Activated naive CD4-positive, alpha-beta T cell treated with anti-CD3 and anti-CD28 coated beads, Interleukin-2, amount 10 ng/mL, durations not matched to agents 7 days and 5 days (primary cell): ENCODE results near the gene ECHDC1.
"Not testable (repeated sequence)": the region's sequence is repeated elsewhere in the genome, so short reads cannot be mapped to it uniquely, and the experiment has no call there.

Experiments used
- CTCF ChIA-PET: fragments of 350-600 bp; sonication (Branson Sonifier 250); formaldehyde crosslinking; loops from one replicate; lab custom pipeline; 2021; ENCODE audit warnings: antibody characterized with exemption; lab: Charles Lee
- DNase-seq: peaks from one replicate; pipeline ENCODE4 v3.0.0-alpha.2; 2020
- H3K27ac Mint-ChIP-seq: one replicate; pipeline ENCODE4 v1.8.0; 2021; ENCODE audit warnings: mild to moderate bottlenecking, moderate library complexity, mixed read lengths
- H3K27me3 Mint-ChIP-seq: one replicate; pipeline ENCODE4 v1.8.0; 2021; ENCODE audit warnings: mild to moderate bottlenecking, mixed read lengths
- H3K36me3 Mint-ChIP-seq: one replicate; pipeline ENCODE4 v1.8.0; 2021; ENCODE audit warnings: mixed read lengths
- H3K4me1 Mint-ChIP-seq: one replicate; pipeline ENCODE4 v1.8.0; 2021; ENCODE audit warnings: mixed read lengths
- H3K4me3 Mint-ChIP-seq: one replicate; pipeline ENCODE4 v1.8.0; 2021; ENCODE audit warnings: mild to moderate bottlenecking, moderate library complexity, mixed read lengths
- H3K9me3 Mint-ChIP-seq: one replicate; pipeline ENCODE4 v1.8.0; 2021; ENCODE audit warnings: mixed read lengths

Gene ECHDC1

GRCh38 chr6:127352524-127352923 is 9.1 kb upstream of the ECHDC1 start:
- Mint-ChIP-seq H3K4me1 (no peaks in the 10 kb centered on the region), H3K27ac (no peak overlapping the region), H3K9me3 (peaks cover 7% of the 10 kb centered on the region), H3K27me3 (peaks cover 6% of the 10 kb centered on the region), H3K36me3 (peaks cover 4% of the 10 kb centered on the region), H3K4me3 (no peak overlapping the region)
- CTCF ChIA-PET: interaction anchor here (1.6 kb wide), 1 partner anchor 28 kb away, joined by 3 read pairs; no protein-coding TSS in a partner anchor
- DNase-seq: no peak

- Mint-ChIP-seq H3K4me3 (no peak overlapping the region), H3K9me3 (peaks cover 7% of the 10 kb centered on the region), H3K4me1 (peaks cover 2% of the 10 kb centered on the region), H3K27ac (no peak overlapping the region), H3K27me3 (no peaks in the 10 kb centered on the region), H3K36me3 (peaks cover 4% of the 10 kb centered on the region)
- CTCF ChIA-PET: no interaction called here
- DNase-seq: no peak
Measured at GRCh38 chr6:127349980-127350379, 6.6 kb upstream of the ECHDC1 start.

DNA sequence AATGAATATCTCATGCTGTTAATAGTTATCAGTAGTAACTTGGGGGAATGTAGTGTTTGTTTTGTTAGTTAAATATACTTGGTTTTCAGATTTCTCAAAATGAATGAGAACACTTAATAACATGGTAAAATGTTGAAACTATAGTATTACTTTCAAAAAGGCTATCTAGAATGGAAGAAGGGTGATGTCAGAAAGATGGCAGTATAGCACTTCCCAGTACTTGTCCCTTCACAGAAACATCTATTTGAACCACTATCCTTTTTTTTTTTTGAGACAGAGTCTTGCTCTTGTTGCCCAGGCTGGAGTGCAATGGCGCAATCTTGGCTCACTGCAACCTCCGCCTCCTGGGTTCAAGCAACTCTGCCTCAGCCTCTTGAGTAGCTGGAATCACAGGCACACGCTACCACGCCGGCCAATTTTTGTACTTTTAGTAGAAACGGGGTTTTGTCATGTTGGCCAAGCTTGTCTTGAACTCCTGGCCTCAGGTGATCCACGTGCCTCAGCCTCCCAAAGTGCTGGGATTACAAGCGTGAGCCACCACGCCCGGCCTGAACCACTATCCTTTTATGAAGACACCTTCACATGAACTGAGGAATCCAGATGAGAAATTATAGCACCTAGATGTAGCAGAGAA is 4.7 kb upstream of the ECHDC1 start:
- H3K4me3 Mint-ChIP-seq: no peak overlapping the region

GRCh38 chr6:127347178-127347577 is 3.8 kb upstream of the ECHDC1 start:
- no peak overlapping the region for H3K4me3 Mint-ChIP-seq
- no peak overlapping the region for H3K27ac Mint-ChIP-seq
- H3K27me3 Mint-ChIP-seq: no peaks in the 10 kb centered on the region
- no peak for DNase-seq
- H3K9me3 Mint-ChIP-seq: peaks cover 5% of the 10 kb centered on the region
- H3K36me3 Mint-ChIP-seq: peaks cover 4% of the 10 kb centered on the region
- CTCF ChIA-PET: no interaction called here
- peaks cover 2% of the 10 kb centered on the region for H3K4me1 Mint-ChIP-seq

More for the DNA sequence above, 4.7 kb upstream of the ECHDC1 start:
- Mint-ChIP-seq H3K9me3 (peaks cover 5% of the 10 kb centered on the region), H3K36me3 (peaks cover 4% of the 10 kb centered on the region), H3K27ac (no peak overlapping the region), H3K4me1 (peaks cover 2% of the 10 kb centered on the region), H3K27me3 (no peaks in the 10 kb centered on the region)
- CTCF ChIA-PET: no interaction called here
- no peak for DNase-seq

GRCh38 chr6:127345521-127345920 is 2.1 kb upstream of the ECHDC1 start:
- H3K27me3 Mint-ChIP-seq: no peaks in the 10 kb centered on the region
- no peak overlapping the region for H3K4me3 Mint-ChIP-seq
- H3K36me3 Mint-ChIP-seq: peaks cover 8% of the 10 kb centered on the region
- H3K27ac Mint-ChIP-seq: no peak overlapping the region
- H3K4me1 Mint-ChIP-seq: peaks cover 2% of the 10 kb centered on the region
- DNase-seq: no peak
- CTCF ChIA-PET: no interaction called here
- peaks cover 5% of the 10 kb centered on the region for H3K9me3 Mint-ChIP-seq

GRCh38 chr6:127343809-127344659 is 625 bp upstream of the ECHDC1 start:
- H3K27me3 Mint-ChIP-seq: no peaks in the 10 kb centered on the region
- H3K36me3 Mint-ChIP-seq: peaks cover 10% of the 10 kb centered on the region
- no peaks in the 10 kb centered on the region for H3K9me3 Mint-ChIP-seq
- peaks cover 4% of the 10 kb centered on the region for H3K4me1 Mint-ChIP-seq
- peak; percentile 21 for DNase-seq
- CTCF ChIA-PET: interaction anchor here (0.6 to 1.5 kb wide), 6 partner anchors 45 to 195 kb away, joined by 3 to 4 read pairs (median 3); no protein-coding TSS in a partner anchor
- no peak overlapping the region for H3K4me3 Mint-ChIP-seq
- no peak overlapping the region for H3K27ac Mint-ChIP-seq

- CTCF ChIA-PET: interaction anchor here (0.9 to 1.4 kb wide), 5 partner anchors 11 to 174 kb away, joined by 3 to 7 read pairs (median 3); no protein-coding TSS in a partner anchor
- H3K4me3 Mint-ChIP-seq: no peak overlapping the region
- H3K27ac Mint-ChIP-seq: no peak overlapping the region
- peaks cover 6% of the 10 kb centered on the region for H3K36me3 Mint-ChIP-seq
- peaks cover 7% of the 10 kb centered on the region for H3K4me1 Mint-ChIP-seq
- no peaks in the 10 kb centered on the region for H3K9me3 Mint-ChIP-seq
- no peak for DNase-seq
- no peaks in the 10 kb centered on the region for H3K27me3 Mint-ChIP-seq
Measured at GRCh38 chr6:127342296-127342945, 988 bp downstream of the ECHDC1 start.

DNA sequence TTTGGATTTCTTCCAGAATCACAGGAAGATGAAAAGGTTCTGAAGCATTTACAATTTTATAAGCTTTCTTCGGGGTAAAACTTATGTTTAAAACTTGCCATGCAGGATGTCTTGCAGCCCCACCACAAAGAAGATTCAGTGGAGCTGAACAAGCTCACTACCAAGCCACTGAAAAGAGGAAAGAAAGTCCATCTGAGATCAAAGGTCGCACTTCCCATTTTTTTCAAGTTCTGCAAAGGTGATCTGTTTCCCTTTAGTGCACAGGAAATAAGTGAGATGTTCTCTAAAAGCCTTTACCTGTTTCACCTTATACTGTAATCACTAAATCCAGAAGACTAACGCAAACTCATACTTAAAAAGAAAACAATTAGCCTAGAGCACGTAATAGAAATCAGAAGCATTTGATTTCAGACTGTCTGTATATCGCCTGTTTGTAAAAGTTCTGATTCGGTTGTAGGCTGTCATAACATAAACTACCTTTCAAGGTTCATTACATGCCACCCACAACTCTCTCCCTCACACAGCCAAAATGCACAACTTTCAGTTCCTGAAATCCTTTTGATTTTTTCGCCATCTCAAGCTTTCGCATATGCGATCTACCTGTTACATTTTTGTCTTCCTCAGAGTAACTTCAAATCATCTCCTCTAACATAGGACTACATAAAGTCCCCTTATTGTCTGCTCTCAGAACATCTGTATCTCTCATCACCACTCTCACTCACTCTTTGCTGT is 1.8 kb downstream of the ECHDC1 start:
- Mint-ChIP-seq H3K36me3 (peaks cover 6% of the 10 kb centered on the region), H3K27me3 (no peaks in the 10 kb centered on the region), H3K4me1 (peaks cover 13% of the 10 kb centered on the region), H3K4me3 (no peak overlapping the region), H3K9me3 (no peaks in the 10 kb centered on the region), H3K27ac (no peak overlapping the region)
- CTCF ChIA-PET: interaction anchor here (0.9 to 1.4 kb wide), 3 partner anchors 10 to 175 kb away, joined by 3 to 7 read pairs (median 4); no protein-coding TSS in a partner anchor
- DNase-seq: no peak

- H3K27me3 Mint-ChIP-seq: no peaks in the 10 kb centered on the region
- H3K9me3 Mint-ChIP-seq: no peaks in the 10 kb centered on the region
- CTCF ChIA-PET: no interaction called here
- no peak overlapping the region for H3K27ac Mint-ChIP-seq
- H3K4me1 Mint-ChIP-seq: peaks cover 12% of the 10 kb centered on the region
- no peak for DNase-seq
- peaks cover 8% of the 10 kb centered on the region for H3K36me3 Mint-ChIP-seq
- H3K4me3 Mint-ChIP-seq: no peak overlapping the region
Measured at GRCh38 chr6:127340171-127340570, 3.2 kb downstream of the ECHDC1 start.

GRCh38 chr6:127338936-127339335 is 4.5 kb downstream of the ECHDC1 start:
- no peaks in the 10 kb centered on the region for H3K27me3 Mint-ChIP-seq
- no peak overlapping the region for H3K4me3 Mint-ChIP-seq
- H3K36me3 Mint-ChIP-seq: peaks cover 8% of the 10 kb centered on the region
- DNase-seq: no peak
- CTCF ChIA-PET: no interaction called here
- peaks cover 11% of the 10 kb centered on the region for H3K4me1 Mint-ChIP-seq
- H3K27ac Mint-ChIP-seq: no peak overlapping the region
- no peaks in the 10 kb centered on the region for H3K9me3 Mint-ChIP-seq

GRCh38 chr6:127332383-127332961 is 10.9 kb downstream of the ECHDC1 start:
- H3K27me3 Mint-ChIP-seq: no peaks in the 10 kb centered on the region
- no peak overlapping the region for H3K27ac Mint-ChIP-seq
- H3K36me3 Mint-ChIP-seq: peaks cover 9% of the 10 kb centered on the region
- H3K9me3 Mint-ChIP-seq: no peaks in the 10 kb centered on the region
- CTCF ChIA-PET: interaction anchor here (1.0 to 1.5 kb wide), 2 partner anchors 10 to 66 kb away, joined by 3 to 4 read pairs; partner anchors contain the start of gene RNF146
- H3K4me1 Mint-ChIP-seq: peaks cover 6% of the 10 kb centered on the region
- no peak overlapping the region for H3K4me3 Mint-ChIP-seq
- DNase-seq: no peak

GRCh38 chr6:127331256-127331655 is 12.2 kb downstream of the ECHDC1 start:
- peaks cover 14% of the 10 kb centered on the region for H3K36me3 Mint-ChIP-seq
- not testable (repeated sequence) for H3K4me1 Mint-ChIP-seq, H3K9me3 Mint-ChIP-seq, H3K4me3 Mint-ChIP-seq, DNase-seq, H3K27me3 Mint-ChIP-seq, H3K27ac Mint-ChIP-seq
- CTCF ChIA-PET: interaction anchor here (1.4 to 1.5 kb wide), 2 partner anchors 11 to 65 kb away, joined by 3 read pairs; partner anchors contain the start of gene RNF146

DNA sequence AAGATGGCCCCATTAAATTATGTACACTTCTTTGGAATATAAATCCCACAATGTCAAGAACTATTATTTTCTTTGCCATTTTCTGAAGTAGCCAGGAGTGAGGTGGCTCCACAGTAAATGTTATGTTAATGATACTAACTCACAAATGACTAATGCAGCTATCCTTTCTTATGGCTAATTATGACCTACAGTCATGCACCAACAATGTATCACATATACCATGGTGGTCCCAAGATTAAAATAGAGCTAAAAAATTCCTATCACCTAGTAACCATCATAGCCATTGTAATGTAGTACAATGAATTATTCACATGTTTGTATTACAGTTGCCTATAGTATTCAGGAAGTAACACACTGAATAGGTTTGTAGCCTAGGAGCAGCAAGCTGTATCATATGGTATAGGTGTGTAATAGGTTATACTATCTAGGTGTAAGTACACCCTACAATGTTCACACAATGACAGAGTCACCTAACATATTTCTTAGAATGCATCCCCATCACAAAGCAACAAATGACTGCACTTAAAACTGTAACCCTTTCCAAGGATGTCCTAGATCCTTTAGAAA is 15.3 kb downstream of the ECHDC1 start:
- CTCF ChIA-PET: no interaction called here
- Mint-ChIP-seq H3K9me3 (no peaks in the 10 kb centered on the region), H3K27ac (no peak overlapping the region), H3K27me3 (no peaks in the 10 kb centered on the region), H3K4me1 (no peaks in the 10 kb centered on the region), H3K36me3 (peaks cover 34% of the 10 kb centered on the region), H3K4me3 (no peak overlapping the region)
- DNase-seq: no peak
